ENCODE data around the gene DACT2.

The DACT2 gene

DNA sequence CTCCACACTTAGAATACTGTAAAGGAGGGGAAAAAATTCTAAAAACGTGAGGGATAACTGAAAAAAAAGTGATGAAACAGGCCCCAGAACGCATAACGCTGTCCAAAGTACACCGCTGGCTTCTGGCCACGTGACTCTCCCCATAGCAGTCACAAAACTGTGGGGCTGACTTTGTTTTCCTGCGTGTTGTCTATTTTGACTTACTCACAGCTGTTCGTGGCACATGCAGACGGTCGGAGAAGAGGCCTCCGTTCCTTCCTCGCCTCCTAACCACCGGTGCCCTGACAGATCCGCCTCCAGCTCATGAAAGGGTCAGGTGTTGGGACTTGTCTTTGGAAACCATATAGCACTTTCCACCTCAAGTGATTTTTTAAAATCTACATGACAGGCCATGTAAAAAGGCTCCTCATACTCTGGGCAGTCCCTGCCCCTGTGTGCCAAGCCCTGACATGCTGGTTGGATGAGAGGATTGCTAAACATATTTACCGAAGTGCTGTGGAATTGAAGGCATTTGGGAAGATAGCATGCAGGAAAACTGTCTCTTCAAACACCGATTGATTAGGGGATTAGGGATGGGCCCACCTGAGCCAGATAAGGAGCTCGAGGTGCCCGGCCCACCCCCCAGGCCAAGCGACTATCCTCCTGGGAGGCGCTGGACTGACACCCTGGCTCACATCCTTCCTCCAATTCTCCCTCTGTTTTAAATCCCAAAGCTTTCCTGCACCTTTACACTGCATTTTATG is 54.8 kb downstream of the DACT2 start:
- ATAC-seq, result no peak
- TF ChIP-seq CSDC2 (CRISPR knock-in tag; IDR thresholded peaks at IDR 0.05) (no peak), SNAI2 (CRISPR knock-in tag; IDR thresholded peaks at IDR 0.05) (no peak), ZFP30 (CRISPR knock-in tag; IDR thresholded peaks at IDR 0.05) (no peak), GLIS3 (CRISPR knock-in tag; IDR thresholded peaks at IDR 0.05) (no peak), ZNF8 (CRISPR knock-in tag; IDR thresholded peaks at IDR 0.05) (no peak), PPARA (CRISPR knock-in tag; IDR thresholded peaks at IDR 0.05; ENCODE audit: borderline replicate concordance) (no peak), TOX (CRISPR knock-in tag; IDR thresholded peaks at IDR 0.05; ENCODE audit: borderline replicate concordance) (no peak), ARNTL (CRISPR knock-in tag; IDR thresholded peaks at IDR 0.05; ENCODE audit: borderline replicate concordance, low read depth) (no peak), ESRRG (CRISPR knock-in tag; IDR thresholded peaks at IDR 0.05) (no peak)
- TF ChIP-seq, protein P1, sequence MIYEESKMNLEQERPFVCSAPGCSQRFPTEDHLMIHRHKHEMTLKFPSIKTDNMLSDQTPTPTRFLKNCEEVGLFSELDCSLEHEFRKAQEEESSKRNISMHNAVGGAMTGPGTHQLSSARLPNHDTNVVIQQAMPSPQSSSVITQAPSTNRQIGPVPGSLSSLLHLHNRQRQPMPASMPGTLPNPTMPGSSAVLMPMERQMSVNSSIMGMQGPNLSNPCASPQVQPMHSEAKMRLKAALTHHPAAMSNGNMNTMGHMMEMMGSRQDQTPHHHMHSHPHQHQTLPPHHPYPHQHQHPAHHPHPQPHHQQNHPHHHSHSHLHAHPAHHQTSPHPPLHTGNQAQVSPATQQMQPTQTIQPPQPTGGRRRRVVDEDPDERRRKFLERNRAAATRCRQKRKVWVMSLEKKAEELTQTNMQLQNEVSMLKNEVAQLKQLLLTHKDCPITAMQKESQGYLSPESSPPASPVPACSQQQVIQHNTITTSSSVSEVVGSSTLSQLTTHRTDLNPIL (CRISPR knock-in tag; IDR thresholded peaks at IDR 0.05; ENCODE audit: low read depth), result no peak

DNA sequence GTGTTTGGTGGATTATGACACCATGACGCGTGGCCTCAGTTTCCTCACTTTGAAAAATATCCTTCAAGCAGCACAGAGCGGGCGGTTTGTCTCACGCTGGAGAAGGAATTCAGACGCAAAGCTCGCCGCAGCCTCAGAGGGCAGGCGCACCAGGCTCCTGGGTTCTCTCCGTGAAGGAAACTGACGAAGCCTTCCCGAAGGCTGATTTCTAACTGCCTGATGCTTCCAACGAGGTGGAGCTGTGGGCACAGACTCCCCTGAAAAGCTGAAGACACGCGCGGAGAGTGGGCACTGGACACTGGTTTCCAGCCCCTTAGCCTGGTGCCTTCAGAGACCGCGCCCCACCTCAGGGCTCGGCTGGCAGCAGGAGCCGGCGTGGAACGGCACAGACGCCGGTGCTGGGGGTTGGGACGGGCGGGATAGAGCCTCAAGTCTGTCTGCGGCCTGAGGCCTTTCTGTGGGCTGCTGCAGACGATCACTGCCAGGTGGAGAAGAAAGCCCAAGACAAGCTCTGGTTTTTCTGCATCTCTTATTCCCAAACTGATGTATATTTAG is 56.1 kb downstream of the DACT2 start:
- ATAC-seq, result no peak
- TF ChIP-seq ZFP3 (CRISPR knock-in tag; IDR thresholded peaks at IDR 0.05) (no peak), ZFP30 (CRISPR knock-in tag; IDR thresholded peaks at IDR 0.05) (no peak), ZNF565 (CRISPR knock-in tag; conservative IDR thresholded peaks at IDR 0.05; ENCODE audit: low read depth) (no peak), ZC3H10 (CRISPR knock-in tag; IDR thresholded peaks at IDR 0.05) (no peak), BACH2 (CRISPR knock-in tag; IDR thresholded peaks at IDR 0.05; ENCODE audit: borderline replicate concordance) (no peak), ARNTL (CRISPR knock-in tag; IDR thresholded peaks at IDR 0.05; ENCODE audit: borderline replicate concordance, low read depth) (no peak), ZNF8 (CRISPR knock-in tag; IDR thresholded peaks at IDR 0.05) (no peak), TOX (CRISPR knock-in tag; IDR thresholded peaks at IDR 0.05; ENCODE audit: borderline replicate concordance) (no peak), OSR1 (CRISPR knock-in tag; IDR thresholded peaks at IDR 0.05) (no peak), RARB (CRISPR knock-in tag; IDR thresholded peaks at IDR 0.05) (no peak), ESRRG (CRISPR knock-in tag; IDR thresholded peaks at IDR 0.05) (no peak), PPARA (CRISPR knock-in tag; IDR thresholded peaks at IDR 0.05; ENCODE audit: borderline replicate concordance) (no peak)
- TF ChIP-seq, protein P1 (CRISPR knock-in tag; IDR thresholded peaks at IDR 0.05; ENCODE audit: low read depth), result no peak
- TF ChIP-seq, protein P2, sequence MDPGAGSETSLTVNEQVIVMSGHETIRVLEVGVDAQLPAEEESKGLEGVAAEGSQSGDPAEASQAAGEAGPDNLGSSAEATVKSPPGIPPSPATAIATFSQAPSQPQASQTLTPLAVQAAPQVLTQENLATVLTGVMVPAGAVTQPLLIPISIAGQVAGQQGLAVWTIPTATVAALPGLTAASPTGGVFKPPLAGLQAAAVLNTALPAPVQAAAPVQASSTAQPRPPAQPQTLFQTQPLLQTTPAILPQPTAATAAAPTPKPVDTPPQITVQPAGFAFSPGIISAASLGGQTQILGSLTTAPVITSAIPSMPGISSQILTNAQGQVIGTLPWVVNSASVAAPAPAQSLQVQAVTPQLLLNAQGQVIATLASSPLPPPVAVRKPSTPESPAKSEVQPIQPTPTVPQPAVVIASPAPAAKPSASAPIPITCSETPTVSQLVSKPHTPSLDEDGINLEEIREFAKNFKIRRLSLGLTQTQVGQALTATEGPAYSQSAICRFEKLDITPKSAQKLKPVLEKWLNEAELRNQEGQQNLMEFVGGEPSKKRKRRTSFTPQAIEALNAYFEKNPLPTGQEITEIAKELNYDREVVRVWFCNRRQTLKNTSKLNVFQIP (CRISPR knock-in tag; IDR thresholded peaks at IDR 0.05; ENCODE audit: borderline replicate concordance, low read depth), result no peak

DNA sequence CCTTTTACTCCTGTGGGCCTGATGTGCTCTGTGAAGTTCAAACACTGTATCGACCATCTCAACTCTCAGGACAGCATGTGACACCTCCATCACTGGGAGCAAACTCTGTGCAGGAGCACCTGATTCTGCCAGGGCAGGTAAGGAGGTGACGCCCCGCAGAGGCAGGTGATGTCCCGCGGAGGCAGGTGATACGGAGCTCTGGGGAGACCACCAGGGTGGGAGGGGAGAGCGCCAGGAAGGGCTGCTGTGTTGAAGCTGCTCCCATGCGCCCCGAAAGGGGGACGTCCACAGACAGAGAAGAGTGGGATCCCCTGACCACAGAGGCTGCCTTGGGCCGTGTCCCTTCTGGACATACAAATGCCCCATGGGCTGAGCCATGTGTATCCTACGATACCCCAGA is 58.3 kb downstream of the DACT2 start:
- ATAC-seq, result no peak
- TF ChIP-seq ARNTL (CRISPR knock-in tag; IDR thresholded peaks at IDR 0.05; ENCODE audit: borderline replicate concordance, low read depth), result no peak
- TF ChIP-seq BACH2 (CRISPR knock-in tag; IDR thresholded peaks at IDR 0.05; ENCODE audit: borderline replicate concordance), result no peak
- TF ChIP-seq ZFP3 (CRISPR knock-in tag; IDR thresholded peaks at IDR 0.05), result no peak
- no peak for TF ChIP-seq OSR1 (CRISPR knock-in tag; IDR thresholded peaks at IDR 0.05)
- no peak for TF ChIP-seq ZC3H10 (CRISPR knock-in tag; IDR thresholded peaks at IDR 0.05)
- no peak for TF ChIP-seq GLIS3 (CRISPR knock-in tag; IDR thresholded peaks at IDR 0.05)
- TF ChIP-seq ZNF70 (CRISPR knock-in tag; IDR thresholded peaks at IDR 0.05), result no peak
- TF ChIP-seq TCF4 (CRISPR knock-in tag; IDR thresholded peaks at IDR 0.05; ENCODE audit: borderline replicate concordance), result no peak
- no peak for TF ChIP-seq ZNF565 (CRISPR knock-in tag; conservative IDR thresholded peaks at IDR 0.05; ENCODE audit: low read depth)
- no peak for TF ChIP-seq ZFP30 (CRISPR knock-in tag; IDR thresholded peaks at IDR 0.05)
- TF ChIP-seq, protein P2 (CRISPR knock-in tag; IDR thresholded peaks at IDR 0.05; ENCODE audit: borderline replicate concordance, low read depth), result no peak
- no peak for TF ChIP-seq TOX (CRISPR knock-in tag; IDR thresholded peaks at IDR 0.05; ENCODE audit: borderline replicate concordance)
- TF ChIP-seq ESRRG (CRISPR knock-in tag; IDR thresholded peaks at IDR 0.05), result no peak
- TF ChIP-seq RARB (CRISPR knock-in tag; IDR thresholded peaks at IDR 0.05), result no peak
- no peak for TF ChIP-seq ZNF8 (CRISPR knock-in tag; IDR thresholded peaks at IDR 0.05)
- no peak for TF ChIP-seq PPARA (CRISPR knock-in tag; IDR thresholded peaks at IDR 0.05; ENCODE audit: borderline replicate concordance)
- TF ChIP-seq, protein P3, sequence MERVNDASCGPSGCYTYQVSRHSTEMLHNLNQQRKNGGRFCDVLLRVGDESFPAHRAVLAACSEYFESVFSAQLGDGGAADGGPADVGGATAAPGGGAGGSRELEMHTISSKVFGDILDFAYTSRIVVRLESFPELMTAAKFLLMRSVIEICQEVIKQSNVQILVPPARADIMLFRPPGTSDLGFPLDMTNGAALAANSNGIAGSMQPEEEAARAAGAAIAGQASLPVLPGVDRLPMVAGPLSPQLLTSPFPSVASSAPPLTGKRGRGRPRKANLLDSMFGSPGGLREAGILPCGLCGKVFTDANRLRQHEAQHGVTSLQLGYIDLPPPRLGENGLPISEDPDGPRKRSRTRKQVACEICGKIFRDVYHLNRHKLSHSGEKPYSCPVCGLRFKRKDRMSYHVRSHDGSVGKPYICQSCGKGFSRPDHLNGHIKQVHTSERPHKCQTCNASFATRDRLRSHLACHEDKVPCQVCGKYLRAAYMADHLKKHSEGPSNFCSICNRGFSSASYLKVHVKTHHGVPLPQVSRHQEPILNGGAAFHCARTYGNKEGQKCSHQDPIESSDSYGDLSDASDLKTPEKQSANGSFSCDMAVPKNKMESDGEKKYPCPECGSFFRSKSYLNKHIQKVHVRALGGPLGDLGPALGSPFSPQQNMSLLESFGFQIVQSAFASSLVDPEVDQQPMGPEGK (CRISPR knock-in tag; IDR thresholded peaks at IDR 0.05; ENCODE audit: borderline replicate concordance), result no peak
- TF ChIP-seq, protein P4, sequence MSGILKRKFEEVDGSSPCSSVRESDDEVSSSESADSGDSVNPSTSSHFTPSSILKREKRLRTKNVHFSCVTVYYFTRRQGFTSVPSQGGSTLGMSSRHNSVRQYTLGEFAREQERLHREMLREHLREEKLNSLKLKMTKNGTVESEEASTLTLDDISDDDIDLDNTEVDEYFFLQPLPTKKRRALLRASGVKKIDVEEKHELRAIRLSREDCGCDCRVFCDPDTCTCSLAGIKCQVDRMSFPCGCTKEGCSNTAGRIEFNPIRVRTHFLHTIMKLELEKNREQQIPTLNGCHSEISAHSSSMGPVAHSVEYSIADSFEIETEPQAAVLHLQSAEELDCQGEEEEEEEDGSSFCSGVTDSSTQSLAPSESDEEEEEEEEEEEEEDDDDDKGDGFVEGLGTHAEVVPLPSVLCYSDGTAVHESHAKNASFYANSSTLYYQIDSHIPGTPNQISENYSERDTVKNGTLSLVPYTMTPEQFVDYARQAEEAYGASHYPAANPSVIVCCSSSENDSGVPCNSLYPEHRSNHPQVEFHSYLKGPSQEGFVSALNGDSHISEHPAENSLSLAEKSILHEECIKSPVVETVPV (CRISPR knock-in tag; IDR thresholded peaks at IDR 0.05), result no peak
- TF ChIP-seq, protein P5, sequence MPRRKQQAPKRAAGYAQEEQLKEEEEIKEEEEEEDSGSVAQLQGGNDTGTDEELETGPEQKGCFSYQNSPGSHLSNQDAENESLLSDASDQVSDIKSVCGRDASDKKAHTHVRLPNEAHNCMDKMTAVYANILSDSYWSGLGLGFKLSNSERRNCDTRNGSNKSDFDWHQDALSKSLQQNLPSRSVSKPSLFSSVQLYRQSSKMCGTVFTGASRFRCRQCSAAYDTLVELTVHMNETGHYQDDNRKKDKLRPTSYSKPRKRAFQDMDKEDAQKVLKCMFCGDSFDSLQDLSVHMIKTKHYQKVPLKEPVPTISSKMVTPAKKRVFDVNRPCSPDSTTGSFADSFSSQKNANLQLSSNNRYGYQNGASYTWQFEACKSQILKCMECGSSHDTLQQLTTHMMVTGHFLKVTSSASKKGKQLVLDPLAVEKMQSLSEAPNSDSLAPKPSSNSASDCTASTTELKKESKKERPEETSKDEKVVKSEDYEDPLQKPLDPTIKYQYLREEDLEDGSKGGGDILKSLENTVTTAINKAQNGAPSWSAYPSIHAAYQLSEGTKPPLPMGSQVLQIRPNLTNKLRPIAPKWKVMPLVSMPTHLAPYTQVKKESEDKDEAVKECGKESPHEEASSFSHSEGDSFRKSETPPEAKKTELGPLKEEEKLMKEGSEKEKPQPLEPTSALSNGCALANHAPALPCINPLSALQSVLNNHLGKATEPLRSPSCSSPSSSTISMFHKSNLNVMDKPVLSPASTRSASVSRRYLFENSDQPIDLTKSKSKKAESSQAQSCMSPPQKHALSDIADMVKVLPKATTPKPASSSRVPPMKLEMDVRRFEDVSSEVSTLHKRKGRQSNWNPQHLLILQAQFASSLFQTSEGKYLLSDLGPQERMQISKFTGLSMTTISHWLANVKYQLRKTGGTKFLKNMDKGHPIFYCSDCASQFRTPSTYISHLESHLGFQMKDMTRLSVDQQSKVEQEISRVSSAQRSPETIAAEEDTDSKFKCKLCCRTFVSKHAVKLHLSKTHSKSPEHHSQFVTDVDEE (CRISPR knock-in tag; IDR thresholded peaks at IDR 0.05), result no peak
- no peak for TF ChIP-seq CSDC2 (CRISPR knock-in tag; IDR thresholded peaks at IDR 0.05)
